ENCODE data around the gene GCHFR. TPM values are rescaled to one million over a fixed set of nuclear protein-coding genes. Genes with fewer than 3 reads are reported as not detected.

The GCHFR gene
- polyA plus RNA-seq, 1 donor from 2014 or later = 7.2 TPM

GRCh38 chr15:40749151-40749630, 14.7 kb upstream of the GCHFR start:
- H3K27me3 ChIP-seq (ENCODE audit: insufficient read depth, low read depth, low read length) = no peaks in the 10 kb centered on the region
- H4K20me1 ChIP-seq (ENCODE audit: insufficient read depth) = no peaks in the 10 kb centered on the region
- no peak overlapping the region for H3K9ac ChIP-seq (ENCODE audit: low read length)
- no peak overlapping the region for H3K4me2 ChIP-seq (ENCODE audit: low read length)
- TF ChIP-seq EP300 (conservative IDR thresholded peaks at IDR 0.05; ENCODE audit: poor library complexity, severe bottlenecking) (no peak), SMC3 (conservative IDR thresholded peaks at IDR 0.05; ENCODE audit: poor library complexity) (no peak), POLR2AphosphoS5 (IDR thresholded peaks at IDR 0.05) (no peak), MXI1 (conservative IDR thresholded peaks at IDR 0.05; ENCODE audit: poor library complexity, severe bottlenecking) (no peak), RAD21 (conservative IDR thresholded peaks at IDR 0.05) (no peak), EZH2 (IDR thresholded peaks at IDR 0.05; ENCODE audit: borderline replicate concordance, insufficient read depth, low read length, poor library complexity, severe bottlenecking) (no peak), TAF1 (IDR thresholded peaks at IDR 0.05; ENCODE audit: low read depth) (no peak)
- TF ChIP-seq, protein P1, sequence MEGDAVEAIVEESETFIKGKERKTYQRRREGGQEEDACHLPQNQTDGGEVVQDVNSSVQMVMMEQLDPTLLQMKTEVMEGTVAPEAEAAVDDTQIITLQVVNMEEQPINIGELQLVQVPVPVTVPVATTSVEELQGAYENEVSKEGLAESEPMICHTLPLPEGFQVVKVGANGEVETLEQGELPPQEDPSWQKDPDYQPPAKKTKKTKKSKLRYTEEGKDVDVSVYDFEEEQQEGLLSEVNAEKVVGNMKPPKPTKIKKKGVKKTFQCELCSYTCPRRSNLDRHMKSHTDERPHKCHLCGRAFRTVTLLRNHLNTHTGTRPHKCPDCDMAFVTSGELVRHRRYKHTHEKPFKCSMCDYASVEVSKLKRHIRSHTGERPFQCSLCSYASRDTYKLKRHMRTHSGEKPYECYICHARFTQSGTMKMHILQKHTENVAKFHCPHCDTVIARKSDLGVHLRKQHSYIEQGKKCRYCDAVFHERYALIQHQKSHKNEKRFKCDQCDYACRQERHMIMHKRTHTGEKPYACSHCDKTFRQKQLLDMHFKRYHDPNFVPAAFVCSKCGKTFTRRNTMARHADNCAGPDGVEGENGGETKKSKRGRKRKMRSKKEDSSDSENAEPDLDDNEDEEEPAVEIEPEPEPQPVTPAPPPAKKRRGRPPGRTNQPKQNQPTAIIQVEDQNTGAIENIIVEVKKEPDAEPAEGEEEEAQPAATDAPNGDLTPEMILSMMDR (IDR thresholded peaks at IDR 0.05; ENCODE audit: poor library complexity, severe bottlenecking) = no peak
- TF ChIP-seq, protein P2, sequence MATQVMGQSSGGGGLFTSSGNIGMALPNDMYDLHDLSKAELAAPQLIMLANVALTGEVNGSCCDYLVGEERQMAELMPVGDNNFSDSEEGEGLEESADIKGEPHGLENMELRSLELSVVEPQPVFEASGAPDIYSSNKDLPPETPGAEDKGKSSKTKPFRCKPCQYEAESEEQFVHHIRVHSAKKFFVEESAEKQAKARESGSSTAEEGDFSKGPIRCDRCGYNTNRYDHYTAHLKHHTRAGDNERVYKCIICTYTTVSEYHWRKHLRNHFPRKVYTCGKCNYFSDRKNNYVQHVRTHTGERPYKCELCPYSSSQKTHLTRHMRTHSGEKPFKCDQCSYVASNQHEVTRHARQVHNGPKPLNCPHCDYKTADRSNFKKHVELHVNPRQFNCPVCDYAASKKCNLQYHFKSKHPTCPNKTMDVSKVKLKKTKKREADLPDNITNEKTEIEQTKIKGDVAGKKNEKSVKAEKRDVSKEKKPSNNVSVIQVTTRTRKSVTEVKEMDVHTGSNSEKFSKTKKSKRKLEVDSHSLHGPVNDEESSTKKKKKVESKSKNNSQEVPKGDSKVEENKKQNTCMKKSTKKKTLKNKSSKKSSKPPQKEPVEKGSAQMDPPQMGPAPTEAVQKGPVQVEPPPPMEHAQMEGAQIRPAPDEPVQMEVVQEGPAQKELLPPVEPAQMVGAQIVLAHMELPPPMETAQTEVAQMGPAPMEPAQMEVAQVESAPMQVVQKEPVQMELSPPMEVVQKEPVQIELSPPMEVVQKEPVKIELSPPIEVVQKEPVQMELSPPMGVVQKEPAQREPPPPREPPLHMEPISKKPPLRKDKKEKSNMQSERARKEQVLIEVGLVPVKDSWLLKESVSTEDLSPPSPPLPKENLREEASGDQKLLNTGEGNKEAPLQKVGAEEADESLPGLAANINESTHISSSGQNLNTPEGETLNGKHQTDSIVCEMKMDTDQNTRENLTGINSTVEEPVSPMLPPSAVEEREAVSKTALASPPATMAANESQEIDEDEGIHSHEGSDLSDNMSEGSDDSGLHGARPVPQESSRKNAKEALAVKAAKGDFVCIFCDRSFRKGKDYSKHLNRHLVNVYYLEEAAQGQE (IDR thresholded peaks at IDR 0.05; ENCODE audit: borderline replicate concordance) = no peak
- no peaks in the 10 kb centered on the region for H3K36me3 ChIP-seq (ENCODE audit: insufficient read depth, low read length)
- no peak overlapping the region for H3K4me3 ChIP-seq (ENCODE audit: low read length)
- H3K9me2 ChIP-seq (ENCODE audit: insufficient read depth, low read length) = no peaks in the 10 kb centered on the region
- H2AFZ ChIP-seq (ENCODE audit: low read depth, low read length) = no peak overlapping the region
- no peaks in the 10 kb centered on the region for H3K9me3 ChIP-seq (ENCODE audit: low read length)
- H3K79me2 ChIP-seq (replicated peaks; ENCODE audit: insufficient read depth, low read length) = peaks cover 9% of the 10 kb centered on the region
- no peak overlapping the region for H3K27ac ChIP-seq (ENCODE audit: low read length)
- no peaks in the 10 kb centered on the region for H3F3A ChIP-seq (ENCODE audit: insufficient read depth, low read length, poor library complexity, severe bottlenecking)

- no peaks in the 10 kb centered on the region for H3K27me3 ChIP-seq (ENCODE audit: insufficient read depth, low read depth, low read length)
- H3K4me2 ChIP-seq (ENCODE audit: low read length) = no peak overlapping the region
- TF ChIP-seq MXI1 (conservative IDR thresholded peaks at IDR 0.05; ENCODE audit: poor library complexity, severe bottlenecking) = no peak
- TF ChIP-seq, protein P2 (IDR thresholded peaks at IDR 0.05; ENCODE audit: borderline replicate concordance) = no peak
- TF ChIP-seq TAF1 (IDR thresholded peaks at IDR 0.05; ENCODE audit: low read depth) = no peak
- no peak for TF ChIP-seq RAD21 (conservative IDR thresholded peaks at IDR 0.05)
- TF ChIP-seq, protein P1 (IDR thresholded peaks at IDR 0.05; ENCODE audit: poor library complexity, severe bottlenecking) = no peak
- no peak for TF ChIP-seq POLR2AphosphoS5 (IDR thresholded peaks at IDR 0.05)
- no peak for TF ChIP-seq EP300 (conservative IDR thresholded peaks at IDR 0.05; ENCODE audit: poor library complexity, severe bottlenecking)
- TF ChIP-seq SMC3 (conservative IDR thresholded peaks at IDR 0.05; ENCODE audit: poor library complexity) = no peak
- TF ChIP-seq EZH2 (IDR thresholded peaks at IDR 0.05; ENCODE audit: borderline replicate concordance, insufficient read depth, low read length, poor library complexity, severe bottlenecking) = no peak
- H3K79me2 ChIP-seq (replicated peaks; ENCODE audit: insufficient read depth, low read length) = peaks cover 12% of the 10 kb centered on the region
- H3K9me2 ChIP-seq (ENCODE audit: insufficient read depth, low read length) = no peaks in the 10 kb centered on the region
- H3K4me3 ChIP-seq (ENCODE audit: low read length) = no peak overlapping the region
- no peak overlapping the region for H3K9ac ChIP-seq (ENCODE audit: low read length)
- no peaks in the 10 kb centered on the region for H3K9me3 ChIP-seq (ENCODE audit: low read length)
- no peaks in the 10 kb centered on the region for H4K20me1 ChIP-seq (ENCODE audit: insufficient read depth)
- no peak overlapping the region for H3K27ac ChIP-seq (ENCODE audit: low read length)
- no peak overlapping the region for H2AFZ ChIP-seq (ENCODE audit: low read depth, low read length)
- H3K36me3 ChIP-seq (ENCODE audit: insufficient read depth, low read length) = no peaks in the 10 kb centered on the region
- H3F3A ChIP-seq (ENCODE audit: insufficient read depth, low read length, poor library complexity, severe bottlenecking) = no peaks in the 10 kb centered on the region
These were observed 13.0 kb upstream of the GCHFR start for GRCh38 chr15:40750885-40751284.

Data from neural cell (in vitro differentiated cells).